LHCN-M2 (cell line): ENCODE results near the gene TMEM63B. TPM values are rescaled to one million over a fixed set of nuclear protein-coding genes. Genes with fewer than 3 reads are reported as not detected.
"Not testable (repeated sequence)": the region's sequence is repeated elsewhere in the genome, so short reads cannot be mapped to it uniquely, and the experiment has no call there.

Source experiments
- DNase-seq: peaks from one replicate; pipeline ENCODE4 v3.0.0-alpha.2; 2012; ENCODE audit warnings: low read depth
- total RNA-seq: library from RNA; depleted of rRNA; stranded (reverse); fragments of >200 nt; gene quantifications from 2 replicates; pipeline ENCODE4 v1.2.3, GENCODE V29; 2014

Gene TMEM63B
- total RNA-seq, 1 experiment from 2014 or later, result 39.0 TPM

- DNase-seq, result no peak
These were observed 44.7 kb downstream of the TMEM63B start for GRCh38 chr6:44171899-44172546.

GRCh38 chr6:44172731-44173500 lies 45.6 kb downstream of the TMEM63B start:
- DNase-seq, result peak; percentile 84

GRCh38 chr6:44176130-44176761 lies 48.9 kb downstream of the TMEM63B start:
- DNase-seq, result no peak

- no peak for DNase-seq
These were observed 49.6 kb downstream of the TMEM63B start for GRCh38 chr6:44176762-44177509.

GRCh38 chr6:44177691-44178423 lies 50.5 kb downstream of the TMEM63B start:
- no peak for DNase-seq

- no peak for DNase-seq
These were observed 51.2 kb downstream of the TMEM63B start for GRCh38 chr6:44178424-44179071.

GRCh38 chr6:44179072-44179536 lies 51.8 kb downstream of the TMEM63B start:
- DNase-seq, result no peak

GRCh38 chr6:44179648-44180047 lies 52.3 kb downstream of the TMEM63B start:
- no peak for DNase-seq

GRCh38 chr6:44180406-44180805 lies 53.1 kb downstream of the TMEM63B start:
- no peak for DNase-seq

GRCh38 chr6:44180886-44181285 lies 53.5 kb downstream of the TMEM63B start:
- DNase-seq, result no peak

- DNase-seq, result not testable (repeated sequence)
These were observed 54.4 kb downstream of the TMEM63B start for GRCh38 chr6:44181784-44182183.

GRCh38 chr6:44182911-44183390 lies 55.6 kb downstream of the TMEM63B start:
- DNase-seq, result no peak

GRCh38 chr6:44183783-44184182 lies 56.4 kb downstream of the TMEM63B start:
- DNase-seq, result no peak

GRCh38 chr6:44185356-44185755 lies 58.0 kb downstream of the TMEM63B start:
- not testable (repeated sequence) for DNase-seq

- DNase-seq, result no peak
These were observed 58.7 kb downstream of the TMEM63B start for GRCh38 chr6:44185953-44186634.

- no peak for DNase-seq
These were observed 59.3 kb downstream of the TMEM63B start for GRCh38 chr6:44186635-44187025.

GRCh38 chr6:44188819-44189218 lies 61.5 kb downstream of the TMEM63B start:
- no peak for DNase-seq

GRCh38 chr6:44189257-44189656 lies 61.9 kb downstream of the TMEM63B start:
- DNase-seq, result no peak

- DNase-seq, result no peak
These were observed 63.4 kb downstream of the TMEM63B start for GRCh38 chr6:44190715-44191114.
